ENCODE data around the gene SMIM10L1. TPM values are rescaled to one million over a fixed set of nuclear protein-coding genes. Genes with fewer than 3 reads are reported as not detected.

The SMIM10L1 gene
- total and polyA plus RNA-seq, 8 donors, result 5.7 to 12.5 (median 10.9) TPM

GRCh38 chr12:11186837-11187236 is 15.8 kb downstream of the SMIM10L1 start, which contains the start of gene TAS2R42:
Gene TAS2R42, minus strand, starts transcription at chr12:11186937. Its CDS starts 0 bp downstream, at chr12:11186937.
- Histone ChIP-seq H3K27ac (no peak within 1 kb of the TSS), H3K9me3 (no peaks in the 10 kb centered on the region), H3K4me1 (no peaks in the 10 kb centered on the region), H3K36me3 (no peaks in the 10 kb centered on the region), H3K27me3 (no peaks in the 10 kb centered on the region), H3K4me3 (no peak within 1 kb of the TSS)
- intact Hi-C loops (cut with DNase I; ENCODE audit: low total_unique reads), result no loop called here
- TF ChIP-seq POLR2AphosphoS5 (IDR thresholded peaks at IDR 0.05) (no peak), EP300 (IDR thresholded peaks at IDR 0.05) (no peak), POLR2A (IDR thresholded peaks at IDR 0.05) (no peak)
- TF ChIP-seq, protein P1, sequence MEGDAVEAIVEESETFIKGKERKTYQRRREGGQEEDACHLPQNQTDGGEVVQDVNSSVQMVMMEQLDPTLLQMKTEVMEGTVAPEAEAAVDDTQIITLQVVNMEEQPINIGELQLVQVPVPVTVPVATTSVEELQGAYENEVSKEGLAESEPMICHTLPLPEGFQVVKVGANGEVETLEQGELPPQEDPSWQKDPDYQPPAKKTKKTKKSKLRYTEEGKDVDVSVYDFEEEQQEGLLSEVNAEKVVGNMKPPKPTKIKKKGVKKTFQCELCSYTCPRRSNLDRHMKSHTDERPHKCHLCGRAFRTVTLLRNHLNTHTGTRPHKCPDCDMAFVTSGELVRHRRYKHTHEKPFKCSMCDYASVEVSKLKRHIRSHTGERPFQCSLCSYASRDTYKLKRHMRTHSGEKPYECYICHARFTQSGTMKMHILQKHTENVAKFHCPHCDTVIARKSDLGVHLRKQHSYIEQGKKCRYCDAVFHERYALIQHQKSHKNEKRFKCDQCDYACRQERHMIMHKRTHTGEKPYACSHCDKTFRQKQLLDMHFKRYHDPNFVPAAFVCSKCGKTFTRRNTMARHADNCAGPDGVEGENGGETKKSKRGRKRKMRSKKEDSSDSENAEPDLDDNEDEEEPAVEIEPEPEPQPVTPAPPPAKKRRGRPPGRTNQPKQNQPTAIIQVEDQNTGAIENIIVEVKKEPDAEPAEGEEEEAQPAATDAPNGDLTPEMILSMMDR (IDR thresholded peaks at IDR 0.05), result no peak
- no peak for DNase-seq
- 39 to 53% (median 50%) methylated on average over 2 of the region's 2 CpGs for WGBS, 5 donors

- Histone ChIP-seq H3K36me3 (no peaks in the 10 kb centered on the region), H3K4me1 (no peaks in the 10 kb centered on the region), H3K27me3 (no peaks in the 10 kb centered on the region), H3K27ac (no peak overlapping the region), H3K9me3 (peaks cover 0 to 10% (median 0%) of the 10 kb centered on the region in 4 donors), H3K4me3 (no peak overlapping the region)
- TF ChIP-seq EP300 (IDR thresholded peaks at IDR 0.05) (no peak), POLR2AphosphoS5 (IDR thresholded peaks at IDR 0.05) (no peak), POLR2A (IDR thresholded peaks at IDR 0.05) (no peak)
- TF ChIP-seq, protein P1 (IDR thresholded peaks at IDR 0.05), result no peak
- intact Hi-C loops (cut with DNase I; ENCODE audit: low total_unique reads), result loop anchor here (5.0 kb wide), 1 partner anchor 431 kb away; no protein-coding TSS in a partner anchor
- DNase-seq, result no peak
Observed at GRCh38 chr12:11202811-11203210, 31.8 kb downstream of the SMIM10L1 start.

DNA sequence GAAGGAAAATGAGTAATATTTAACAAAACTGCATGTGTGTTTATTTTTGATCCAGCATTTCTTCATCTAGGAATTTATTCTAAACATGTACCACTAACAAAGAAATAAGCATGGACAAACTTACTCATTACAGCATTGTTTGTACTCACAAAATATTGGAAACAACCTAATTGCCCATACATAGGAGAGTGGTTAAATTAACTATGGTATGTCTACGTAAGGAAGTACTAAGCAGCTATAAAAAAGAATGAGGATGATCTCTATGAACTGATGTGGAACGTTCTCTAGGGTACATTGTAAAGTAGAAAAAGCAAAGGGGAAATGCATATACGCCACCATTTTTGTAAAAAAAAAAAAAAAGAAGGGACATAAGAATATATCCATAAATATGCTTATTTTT is 33.2 kb downstream of the SMIM10L1 start:
- H3K27ac ChIP-seq, result no peak overlapping the region
- H3K4me3 ChIP-seq, result no peak overlapping the region
- no peaks in the 10 kb centered on the region for H3K36me3 ChIP-seq
- 90 to 96% (median 94%) methylated on average over 3 of the region's 3 CpGs for WGBS, 5 donors
- H3K27me3 ChIP-seq, result no peaks in the 10 kb centered on the region
- intact Hi-C loops (cut with DNase I; ENCODE audit: low total_unique reads), result loop anchor here (5.0 kb wide), 1 partner anchor 432 kb away; no protein-coding TSS in a partner anchor
- H3K9me3 ChIP-seq, result peaks cover 0 to 10% (median 0%) of the 10 kb centered on the region in 4 donors
- H3K4me1 ChIP-seq, result no peaks in the 10 kb centered on the region
- no peak for TF ChIP-seq POLR2AphosphoS5 (IDR thresholded peaks at IDR 0.05)
- TF ChIP-seq POLR2A (IDR thresholded peaks at IDR 0.05), result no peak
- TF ChIP-seq, protein P1 (IDR thresholded peaks at IDR 0.05), result no peak
- no peak for TF ChIP-seq EP300 (IDR thresholded peaks at IDR 0.05)
- no peak for DNase-seq

DNA sequence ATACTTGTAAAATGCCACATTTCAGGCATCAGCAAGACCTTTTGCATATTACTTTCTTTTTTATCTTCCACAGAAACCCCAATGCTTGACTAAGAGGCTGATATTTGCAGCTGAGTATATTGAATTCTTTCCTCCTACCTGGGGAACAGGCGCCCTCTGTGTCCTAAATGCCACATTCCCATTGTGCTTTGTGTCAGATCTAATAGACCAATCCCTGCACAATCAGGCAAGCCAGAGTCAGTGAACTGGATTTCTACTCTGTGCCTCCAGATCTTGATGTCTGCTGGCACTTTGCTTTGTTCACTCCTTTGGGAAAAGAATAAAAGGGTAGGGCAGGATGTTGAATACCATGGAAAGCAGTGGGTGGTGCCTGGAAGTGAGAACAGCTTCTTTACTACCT is 38.1 kb downstream of the SMIM10L1 start:
- 50 to 78% (median 70%) methylated on average over 1 of the region's 1 CpG for WGBS, 5 donors
- H3K27ac ChIP-seq, result no peak overlapping the region
- TF ChIP-seq POLR2A (IDR thresholded peaks at IDR 0.05), result no peak
- H3K4me1 ChIP-seq, result no peaks in the 10 kb centered on the region
- intact Hi-C loops (cut with DNase I; ENCODE audit: low total_unique reads), result no loop called here
- DNase-seq, result peak in 1 of 2 donors; percentile 10
- H3K4me3 ChIP-seq, result no peak overlapping the region
- no peaks in the 10 kb centered on the region for H3K36me3 ChIP-seq
- no peaks in the 10 kb centered on the region for H3K27me3 ChIP-seq
- H3K9me3 ChIP-seq, result peaks cover 0 to 6% (median 0%) of the 10 kb centered on the region in 4 donors

Other genes starting within 250 kb of the SMIM10L1 start
- gene PRH2, start 242.0 kb upstream of the SMIM10L1 start, total RNA-seq, result not detected
- under 1 TPM in 1 of 3 donors, not detected in 2; 0.45 TPM for gene PRH2, start 242.0 kb upstream of the SMIM10L1 start, polyA plus RNA-seq
- 10 to 100 TPM in 1 of 5 donors, 1 to 10 TPM in 2, not detected in 2; 1.7 to 17.3 (median 1.8) TPM for gene TAS2R14, start 231.9 kb upstream of the SMIM10L1 start, total RNA-seq
- 1 to 10 TPM in 1 of 3 donors, under 1 TPM in 2; 0.19 to 2.1 (median 0.31) TPM for gene TAS2R14, start 231.9 kb upstream of the SMIM10L1 start, polyA plus RNA-seq
- gene TAS2R50, start 184.3 kb upstream of the SMIM10L1 start, total RNA-seq, result 1 to 10 TPM in 2 of 5 donors, not detected in 3; 2.9 to 7.7 TPM
- not detected for gene TAS2R50, start 184.3 kb upstream of the SMIM10L1 start, polyA plus RNA-seq
- 10 to 100 TPM in 2 of 5 donors, 1 to 10 TPM in 1, not detected in 2; 4.9 to 11.6 (median 11.4) TPM for gene TAS2R20, start 172.9 kb upstream of the SMIM10L1 start, total RNA-seq
- under 1 TPM in 1 of 3 donors, not detected in 2; 0.35 TPM for gene TAS2R20, start 172.9 kb upstream of the SMIM10L1 start, polyA plus RNA-seq
- 10 to 100 TPM in 2 of 5 donors, under 1 TPM in 1, not detected in 2; 0.89 to 21.8 (median 12.3) TPM for gene TAS2R19, start 148.6 kb upstream of the SMIM10L1 start, total RNA-seq
- gene TAS2R19, start 148.6 kb upstream of the SMIM10L1 start, polyA plus RNA-seq, result under 1 TPM in 1 of 3 donors, not detected in 2; 0.30 TPM
- 10 to 100 TPM in 2 of 5 donors, 1 to 10 TPM in 1, not detected in 2; 7.7 to 27.2 (median 19.6) TPM for gene TAS2R31, start 139.8 kb upstream of the SMIM10L1 start, total RNA-seq
- under 1 TPM in 1 of 3 donors, not detected in 2; 0.33 TPM for gene TAS2R31, start 139.8 kb upstream of the SMIM10L1 start, polyA plus RNA-seq
- 10 to 100 TPM in 1 of 5 donors, 1 to 10 TPM in 2, not detected in 2; 2.2 to 10.5 (median 4.1) TPM for gene TAS2R46, start 108.9 kb upstream of the SMIM10L1 start, total RNA-seq
- not detected for gene TAS2R46, start 108.9 kb upstream of the SMIM10L1 start, polyA plus RNA-seq
- gene TAS2R43, start 78.9 kb upstream of the SMIM10L1 start, total RNA-seq, result 10 to 100 TPM in 1 of 5 donors, 1 to 10 TPM in 1, under 1 TPM in 1, not detected in 2; 0.87 to 11.9 (median 8.4) TPM
- not detected for gene TAS2R43, start 78.9 kb upstream of the SMIM10L1 start, polyA plus RNA-seq
- gene TAS2R30, start 36.5 kb upstream of the SMIM10L1 start, total RNA-seq, result 10 to 100 TPM in 3 of 5 donors, 1 to 10 TPM in 1, not detected in 1; 2.9 to 26.3 (median 22.8) TPM
- gene TAS2R30, start 36.5 kb upstream of the SMIM10L1 start, polyA plus RNA-seq, result not detected
- gene TAS2R42, start 15.7 kb downstream of the SMIM10L1 start, total RNA-seq, result not detected
- gene TAS2R42, start 15.7 kb downstream of the SMIM10L1 start, polyA plus RNA-seq, result not detected
- gene PRB3, start 98.5 kb downstream of the SMIM10L1 start, total RNA-seq, result not detected
- gene PRB3, start 98.5 kb downstream of the SMIM10L1 start, polyA plus RNA-seq, result not detected
- not detected for gene PRB4, start 139.2 kb downstream of the SMIM10L1 start, total RNA-seq
- gene PRB4, start 139.2 kb downstream of the SMIM10L1 start, polyA plus RNA-seq, result not detected
- not detected for gene PRB2, start 224.4 kb downstream of the SMIM10L1 start, total RNA-seq
- gene PRB2, start 224.4 kb downstream of the SMIM10L1 start, polyA plus RNA-seq, result not detected

Data from stomach (tissue), 9 donors.